ENCODE data around the gene NAV2.
"Not testable (repeated sequence)": the region's sequence is repeated elsewhere in the genome, so short reads cannot be mapped to it uniquely, and the experiment has no call there.

Gene NAV2

GRCh38 chr11:19872512-19873145, 160.0 kb downstream of the NAV2 start:
- DNase-seq: peak; percentile 45

GRCh38 chr11:19873730-19874129, 161.1 kb downstream of the NAV2 start:
- DNase-seq: peak; percentile 59

- DNase-seq: no peak
Measured at GRCh38 chr11:19874266-19874665, 161.6 kb downstream of the NAV2 start.

- no peak for DNase-seq
Measured at GRCh38 chr11:19876750-19877149, 164.1 kb downstream of the NAV2 start.

- no peak for DNase-seq
Measured at GRCh38 chr11:19878520-19878919, 165.9 kb downstream of the NAV2 start.

GRCh38 chr11:19879307-19880087, 166.9 kb downstream of the NAV2 start:
- DNase-seq: no peak

GRCh38 chr11:19880088-19880345, 167.4 kb downstream of the NAV2 start:
- DNase-seq: no peak

- DNase-seq: no peak
Measured at GRCh38 chr11:19881177-19881576, 168.5 kb downstream of the NAV2 start.

- no peak for DNase-seq
Measured at GRCh38 chr11:19882356-19882755, 169.7 kb downstream of the NAV2 start.

GRCh38 chr11:19886498-19886897, 173.9 kb downstream of the NAV2 start:
- DNase-seq: no peak

GRCh38 chr11:19887842-19888241, 175.2 kb downstream of the NAV2 start:
- DNase-seq: no peak

GRCh38 chr11:19889531-19889930, 176.9 kb downstream of the NAV2 start:
- no peak for DNase-seq

- DNase-seq: no peak
Measured at GRCh38 chr11:19890308-19890707, 177.7 kb downstream of the NAV2 start.

GRCh38 chr11:19891022-19891421, 178.4 kb downstream of the NAV2 start:
- DNase-seq: no peak

GRCh38 chr11:19892387-19892786, 179.8 kb downstream of the NAV2 start:
- DNase-seq: no peak

- DNase-seq: no peak
Measured at GRCh38 chr11:19892876-19893275, 180.2 kb downstream of the NAV2 start.

GRCh38 chr11:19894404-19894803, 181.8 kb downstream of the NAV2 start:
- DNase-seq: no peak

GRCh38 chr11:19895037-19895436, 182.4 kb downstream of the NAV2 start:
- not testable (repeated sequence) for DNase-seq

GRCh38 chr11:19895776-19896175, 183.1 kb downstream of the NAV2 start:
- no peak for DNase-seq

- peak; percentile 45 for DNase-seq
Measured at GRCh38 chr11:19903620-19904069, 191.0 kb downstream of the NAV2 start.

GRCh38 chr11:19905280-19905853, 192.7 kb downstream of the NAV2 start:
- peak; percentile 82 for DNase-seq

- no peak for DNase-seq
Measured at GRCh38 chr11:19906126-19906525, 193.5 kb downstream of the NAV2 start.

GRCh38 chr11:19907008-19907579, 194.5 kb downstream of the NAV2 start:
- no peak for DNase-seq

- DNase-seq: no peak
Measured at GRCh38 chr11:19907839-19908238, 195.2 kb downstream of the NAV2 start.

All from NCI-H510A treated with DMSO at 0.1 percent for 48 hours (cell line).